Activated naive CD4-positive, alpha-beta T cell treated with anti-CD3 and anti-CD28 coated beads for 36 hours (primary cell): Measurements from ENCODE around the gene RFXAP. TPM values are rescaled to one million over a fixed set of nuclear protein-coding genes. Genes with fewer than 3 reads are reported as not detected.
A peak's percentile ranks its signal among the peaks of the same experiment; 100 is the strongest.

ENCODE experiments used
- CTCF ChIA-PET: fragments of 350-600 bp; sonication (Branson Sonifier 250); formaldehyde crosslinking; loops from one replicate; lab custom pipeline; 2021; ENCODE audit warnings: antibody characterized with exemption; lab: Charles Lee
- DNase-seq: peaks from one replicate; pipeline ENCODE4 v3.0.0-alpha.2; 2020
- H3K27ac Mint-ChIP-seq: one replicate; pipeline ENCODE4 v1.8.0; 2021; ENCODE audit warnings: mild to moderate bottlenecking, mixed read lengths
- H3K27me3 Mint-ChIP-seq: one replicate; pipeline ENCODE4 v1.8.0; 2021; ENCODE audit warnings: low read depth, mixed read lengths
- H3K36me3 Mint-ChIP-seq: one replicate; pipeline ENCODE4 v1.8.0; 2021; ENCODE audit warnings: low read depth, mixed read lengths
- H3K4me1 Mint-ChIP-seq: one replicate; pipeline ENCODE4 v1.8.0; 2021; ENCODE audit warnings: low read depth, mixed read lengths
- H3K4me3 Mint-ChIP-seq: one replicate; pipeline ENCODE4 v1.8.0; 2021; ENCODE audit warnings: mild to moderate bottlenecking, moderate library complexity, mixed read lengths
- H3K9me3 Mint-ChIP-seq: one replicate; pipeline ENCODE4 v1.8.0; 2021; ENCODE audit warnings: mixed read lengths
- intact Hi-C: fragments of 100-400 bp; cut with micrococcal nuclease; formaldehyde crosslinking; loops from one replicate; pipeline ENCODE4 v1.15.1; 2023
- total RNA-seq, 2 experiments: library from RNA; stranded (reverse); gene quantifications; one replicate each; pipeline ENCODE4 v1.2.3, GENCODE V29; 2021

RFXAP gene
- total RNA-seq, 2 experiments from 2014 or later: 9.2 to 12.2 TPM

GRCh38 chr13:36820222-36820621 is 1.2 kb downstream of the RFXAP start:
- H3K9me3 Mint-ChIP-seq: no peaks in the 10 kb centered on the region
- no peak for DNase-seq
- H3K4me1 Mint-ChIP-seq: peaks cover 52% of the 10 kb centered on the region
- H3K27ac Mint-ChIP-seq: peak overlapping the region; percentile 75
- intact Hi-C loops: loop anchor here (1.0 to 2.0 kb wide), 2 partner anchors 14 to 1529 kb away; partner anchors contain the start of gene UFM1
- peaks cover 4% of the 10 kb centered on the region for H3K27me3 Mint-ChIP-seq
- peaks cover 5% of the 10 kb centered on the region for H3K36me3 Mint-ChIP-seq
- CTCF ChIA-PET: interaction anchor here (1.5 kb wide), 1 partner anchor 10 kb away, joined by 4 read pairs; no protein-coding TSS in a partner anchor
- H3K4me3 Mint-ChIP-seq: peak overlapping the region; percentile 93

GRCh38 chr13:36822785-36823184 is 3.8 kb downstream of the RFXAP start:
- Mint-ChIP-seq H3K27ac (no peak overlapping the region), H3K4me1 (peaks cover 50% of the 10 kb centered on the region)
- intact Hi-C loops: no loop called here

GRCh38 chr13:36829753-36830152 is 10.7 kb downstream of the RFXAP start:
- intact Hi-C loops: no loop called here
- CTCF ChIA-PET: interaction anchor here (1.0 to 1.2 kb wide), 2 partner anchors 9 to 29 kb away, joined by 3 to 4 read pairs; no protein-coding TSS in a partner anchor
- Mint-ChIP-seq H3K36me3 (peaks cover 22% of the 10 kb centered on the region), H3K9me3 (no peaks in the 10 kb centered on the region), H3K27ac (no peak overlapping the region), H3K4me3 (no peak overlapping the region), H3K4me1 (peaks cover 3% of the 10 kb centered on the region), H3K27me3 (no peaks in the 10 kb centered on the region)
- no peak for DNase-seq

More at GRCh38 chr13:36822785-36823184, 3.8 kb downstream of the RFXAP start:
- CTCF ChIA-PET: interaction anchor here (0.6 to 0.9 kb wide), 2 partner anchors 13 to 263 kb away, joined by 3 read pairs; no protein-coding TSS in a partner anchor
- Mint-ChIP-seq H3K36me3 (peaks cover 9% of the 10 kb centered on the region), H3K4me3 (no peak overlapping the region), H3K27me3 (no peaks in the 10 kb centered on the region), H3K9me3 (no peaks in the 10 kb centered on the region)
- no peak for DNase-seq

- no peak for DNase-seq
- CTCF ChIA-PET: no interaction called here
- H3K36me3 Mint-ChIP-seq: peaks cover 17% of the 10 kb centered on the region
- H3K27ac Mint-ChIP-seq: no peak overlapping the region
- intact Hi-C loops: no loop called here
- peaks cover 3% of the 10 kb centered on the region for H3K4me1 Mint-ChIP-seq
- no peaks in the 10 kb centered on the region for H3K9me3 Mint-ChIP-seq
- H3K4me3 Mint-ChIP-seq: no peak overlapping the region
- no peaks in the 10 kb centered on the region for H3K27me3 Mint-ChIP-seq
These were observed 12.3 kb downstream of the RFXAP start for GRCh38 chr13:36831291-36831690.

GRCh38 chr13:36834299-36834698 is 15.3 kb downstream of the RFXAP start:
- H3K27me3 Mint-ChIP-seq: no peaks in the 10 kb centered on the region
- no peak overlapping the region for H3K27ac Mint-ChIP-seq
- no peak for DNase-seq
- intact Hi-C loops: loop anchor here (1.0 kb wide), 1 partner anchor 14 kb away; no protein-coding TSS in a partner anchor
- CTCF ChIA-PET: no interaction called here
- H3K9me3 Mint-ChIP-seq: no peaks in the 10 kb centered on the region
- H3K4me1 Mint-ChIP-seq: peaks cover 3% of the 10 kb centered on the region
- no peak overlapping the region for H3K4me3 Mint-ChIP-seq
- peaks cover 6% of the 10 kb centered on the region for H3K36me3 Mint-ChIP-seq

- CTCF ChIA-PET: no interaction called here
- no peak overlapping the region for H3K27ac Mint-ChIP-seq
- no peaks in the 10 kb centered on the region for H3K27me3 Mint-ChIP-seq
- intact Hi-C loops: no loop called here
- H3K36me3 Mint-ChIP-seq: no peaks in the 10 kb centered on the region
- H3K9me3 Mint-ChIP-seq: no peaks in the 10 kb centered on the region
- DNase-seq: no peak
- peaks cover 3% of the 10 kb centered on the region for H3K4me1 Mint-ChIP-seq
- no peak overlapping the region for H3K4me3 Mint-ChIP-seq
These were observed 18.5 kb downstream of the RFXAP start for GRCh38 chr13:36837354-36838092.

- CTCF ChIA-PET: no interaction called here
- Mint-ChIP-seq H3K36me3 (no peaks in the 10 kb centered on the region), H3K9me3 (no peaks in the 10 kb centered on the region), H3K4me1 (peaks cover 3% of the 10 kb centered on the region), H3K4me3 (no peak overlapping the region), H3K27ac (no peak overlapping the region), H3K27me3 (no peaks in the 10 kb centered on the region)
- intact Hi-C loops: no loop called here
- no peak for DNase-seq
These were observed 20.3 kb downstream of the RFXAP start for GRCh38 chr13:36839281-36839680.

- peaks cover 2% of the 10 kb centered on the region for H3K4me1 Mint-ChIP-seq
- CTCF ChIA-PET: no interaction called here
- no peaks in the 10 kb centered on the region for H3K9me3 Mint-ChIP-seq
- DNase-seq: no peak
- H3K36me3 Mint-ChIP-seq: no peaks in the 10 kb centered on the region
- intact Hi-C loops: no loop called here
- no peak overlapping the region for H3K4me3 Mint-ChIP-seq
- H3K27ac Mint-ChIP-seq: no peak overlapping the region
- no peaks in the 10 kb centered on the region for H3K27me3 Mint-ChIP-seq
These were observed 21.0 kb downstream of the RFXAP start for GRCh38 chr13:36839981-36840380.

GRCh38 chr13:36840718-36841250 is 21.8 kb downstream of the RFXAP start:
- Mint-ChIP-seq H3K4me1 (no peaks in the 10 kb centered on the region), H3K4me3 (no peak overlapping the region), H3K27me3 (no peaks in the 10 kb centered on the region), H3K9me3 (no peaks in the 10 kb centered on the region), H3K36me3 (no peaks in the 10 kb centered on the region), H3K27ac (no peak overlapping the region)
- intact Hi-C loops: loop anchor here (1.0 kb wide), 1 partner anchor 420 kb away; no protein-coding TSS in a partner anchor
- no peak for DNase-seq
- CTCF ChIA-PET: interaction anchor here (0.9 kb wide), 1 partner anchor 419 kb away, joined by 3 read pairs; no protein-coding TSS in a partner anchor

- CTCF ChIA-PET: interaction anchor here (0.9 to 1.0 kb wide), 2 partner anchors 420 to 422 kb away, joined by 3 read pairs; no protein-coding TSS in a partner anchor
These were observed 22.4 kb downstream of the RFXAP start for GRCh38 chr13:36841391-36841790.

GRCh38 chr13:36847606-36848005 is 28.6 kb downstream of the RFXAP start:
- DNase-seq: no peak
- intact Hi-C loops: no loop called here
- CTCF ChIA-PET: interaction anchor here (1.5 kb wide), 1 partner anchor 12 kb away, joined by 6 read pairs; no protein-coding TSS in a partner anchor
- H3K36me3 Mint-ChIP-seq: no peaks in the 10 kb centered on the region
- peaks cover 4% of the 10 kb centered on the region for H3K27me3 Mint-ChIP-seq
- H3K9me3 Mint-ChIP-seq: no peaks in the 10 kb centered on the region
- no peak overlapping the region for H3K27ac Mint-ChIP-seq
- no peak overlapping the region for H3K4me3 Mint-ChIP-seq
- H3K4me1 Mint-ChIP-seq: no peaks in the 10 kb centered on the region

More at GRCh38 chr13:36841391-36841790, 22.4 kb downstream of the RFXAP start:
- no peak overlapping the region for H3K4me3 Mint-ChIP-seq
- DNase-seq: no peak
- intact Hi-C loops: loop anchor here (1.0 kb wide), 1 partner anchor 421 kb away; no protein-coding TSS in a partner anchor
- H3K27ac Mint-ChIP-seq: no peak overlapping the region
- no peaks in the 10 kb centered on the region for H3K4me1 Mint-ChIP-seq
- H3K27me3 Mint-ChIP-seq: no peaks in the 10 kb centered on the region
- H3K9me3 Mint-ChIP-seq: no peaks in the 10 kb centered on the region
- H3K36me3 Mint-ChIP-seq: no peaks in the 10 kb centered on the region

- intact Hi-C loops: no loop called here
- no peaks in the 10 kb centered on the region for H3K9me3 Mint-ChIP-seq
- H3K27me3 Mint-ChIP-seq: peaks cover 7% of the 10 kb centered on the region
- H3K36me3 Mint-ChIP-seq: no peaks in the 10 kb centered on the region
- no peak overlapping the region for H3K4me3 Mint-ChIP-seq
- CTCF ChIA-PET: interaction anchor here (0.7 to 1.1 kb wide), 5 partner anchors 10 to 86 kb away, joined by 3 read pairs; no protein-coding TSS in a partner anchor
- no peak overlapping the region for H3K27ac Mint-ChIP-seq
- H3K4me1 Mint-ChIP-seq: no peaks in the 10 kb centered on the region
- DNase-seq: peak; percentile 12
These were observed 29.4 kb downstream of the RFXAP start for GRCh38 chr13:36848199-36848982.
